Loucy (cell line): ENCODE results near the gene FOXP1.

Experiments used
- EZH2phosphoT487 ChIP-seq: fragments of 200-600 bp; IDR thresholded peaks from 2 replicates; pipeline ENCODE4 v1.6.1; 2018; ENCODE audit warnings: antibody characterized with exemption, mild to moderate bottlenecking, moderate library complexity, borderline replicate concordance
- TF ChIP-seq, protein P1 (sequence below): fragments of 200-600 bp; sonication (generic); conservative IDR thresholded peaks from 2 replicates; pipeline ENCODE4 v1.5.1; 2014; ENCODE audit warnings: mild to moderate bottlenecking, antibody characterized with exemption, low read length

DNA sequence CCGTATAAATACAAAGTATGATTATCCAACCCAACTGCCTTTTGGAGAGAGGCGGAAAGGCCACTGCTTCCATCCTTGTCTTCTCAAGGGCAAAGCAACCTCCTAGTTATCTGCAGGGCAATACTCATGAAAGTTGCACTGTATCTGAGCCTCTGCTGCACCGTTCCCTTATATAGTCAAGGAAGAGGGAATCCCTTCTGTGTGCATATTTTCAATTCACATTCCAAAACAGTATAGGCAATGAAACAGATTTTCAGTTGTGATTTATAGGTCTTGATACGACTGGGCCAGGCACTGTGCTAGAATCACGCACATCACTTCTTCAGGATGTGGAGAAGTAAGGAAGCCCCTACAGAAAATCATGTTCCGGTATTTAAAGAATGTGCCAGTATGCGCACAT, 455.7 kb downstream of the FOXP1 start:
- TF ChIP-seq, protein P1, sequence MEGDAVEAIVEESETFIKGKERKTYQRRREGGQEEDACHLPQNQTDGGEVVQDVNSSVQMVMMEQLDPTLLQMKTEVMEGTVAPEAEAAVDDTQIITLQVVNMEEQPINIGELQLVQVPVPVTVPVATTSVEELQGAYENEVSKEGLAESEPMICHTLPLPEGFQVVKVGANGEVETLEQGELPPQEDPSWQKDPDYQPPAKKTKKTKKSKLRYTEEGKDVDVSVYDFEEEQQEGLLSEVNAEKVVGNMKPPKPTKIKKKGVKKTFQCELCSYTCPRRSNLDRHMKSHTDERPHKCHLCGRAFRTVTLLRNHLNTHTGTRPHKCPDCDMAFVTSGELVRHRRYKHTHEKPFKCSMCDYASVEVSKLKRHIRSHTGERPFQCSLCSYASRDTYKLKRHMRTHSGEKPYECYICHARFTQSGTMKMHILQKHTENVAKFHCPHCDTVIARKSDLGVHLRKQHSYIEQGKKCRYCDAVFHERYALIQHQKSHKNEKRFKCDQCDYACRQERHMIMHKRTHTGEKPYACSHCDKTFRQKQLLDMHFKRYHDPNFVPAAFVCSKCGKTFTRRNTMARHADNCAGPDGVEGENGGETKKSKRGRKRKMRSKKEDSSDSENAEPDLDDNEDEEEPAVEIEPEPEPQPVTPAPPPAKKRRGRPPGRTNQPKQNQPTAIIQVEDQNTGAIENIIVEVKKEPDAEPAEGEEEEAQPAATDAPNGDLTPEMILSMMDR, result no peak
- TF ChIP-seq EZH2phosphoT487, result no peak
